Vagina (tissue), 2 donors: ENCODE data around the gene MAST2.

ENCODE experiments used
- POLR2A ChIP-seq, 2 donors: fragments of 450-650 bp; IDR thresholded peaks; one replicate each; pipeline ENCODE4 v1.6.1; 2017; ENCODE audit warnings: antibody characterized with exemption in 2 of 2, mild to moderate bottlenecking in 2 of 2, moderate library complexity in 2 of 2
- POLR2AphosphoS5 ChIP-seq, 2 donors: sonication (generic); formaldehyde crosslinking; IDR thresholded peaks; one replicate each; pipeline ENCODE4 v1.9.0; 2017; ENCODE audit warnings: antibody characterized with exemption in 2 of 2, mild to moderate bottlenecking in 2 of 2, low read depth in 1 of 2; ENCODE audit not compliant: insufficient read depth in 1 of 2
- TF ChIP-seq, protein P1 (sequence below), 3 experiments: fragments of 450-650 bp in 2 of 3; fragments of 200-600 bp in 1 of 3; sonication (generic) in 1 of 3; IDR thresholded peaks; one replicate each; pipeline ENCODE4 v1.5.1; 2017 to 2019; ENCODE audit warnings: antibody characterized with exemption in 3 of 3, mild to moderate bottlenecking in 2 of 3, moderate library complexity in 2 of 3

DNA sequence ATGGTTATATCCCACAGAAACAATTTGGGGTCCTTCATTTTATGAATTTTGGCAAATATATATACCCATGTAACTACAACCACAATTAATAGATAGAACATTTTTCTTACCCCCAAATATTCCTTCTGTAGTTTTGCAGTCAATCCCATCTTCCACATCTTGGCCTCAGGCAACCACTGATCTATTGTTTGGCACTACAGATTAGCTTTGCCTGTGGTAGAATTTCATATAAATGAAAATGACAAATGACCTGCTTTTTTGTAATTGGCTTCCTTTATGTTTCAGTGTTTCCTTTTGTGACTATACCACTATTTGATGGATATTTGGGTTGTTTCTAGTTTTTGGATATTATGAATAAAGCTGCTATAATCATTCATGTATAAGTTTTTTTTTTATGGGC lies 91.5 kb downstream of the MAST2 start:
- TF ChIP-seq, protein P1, sequence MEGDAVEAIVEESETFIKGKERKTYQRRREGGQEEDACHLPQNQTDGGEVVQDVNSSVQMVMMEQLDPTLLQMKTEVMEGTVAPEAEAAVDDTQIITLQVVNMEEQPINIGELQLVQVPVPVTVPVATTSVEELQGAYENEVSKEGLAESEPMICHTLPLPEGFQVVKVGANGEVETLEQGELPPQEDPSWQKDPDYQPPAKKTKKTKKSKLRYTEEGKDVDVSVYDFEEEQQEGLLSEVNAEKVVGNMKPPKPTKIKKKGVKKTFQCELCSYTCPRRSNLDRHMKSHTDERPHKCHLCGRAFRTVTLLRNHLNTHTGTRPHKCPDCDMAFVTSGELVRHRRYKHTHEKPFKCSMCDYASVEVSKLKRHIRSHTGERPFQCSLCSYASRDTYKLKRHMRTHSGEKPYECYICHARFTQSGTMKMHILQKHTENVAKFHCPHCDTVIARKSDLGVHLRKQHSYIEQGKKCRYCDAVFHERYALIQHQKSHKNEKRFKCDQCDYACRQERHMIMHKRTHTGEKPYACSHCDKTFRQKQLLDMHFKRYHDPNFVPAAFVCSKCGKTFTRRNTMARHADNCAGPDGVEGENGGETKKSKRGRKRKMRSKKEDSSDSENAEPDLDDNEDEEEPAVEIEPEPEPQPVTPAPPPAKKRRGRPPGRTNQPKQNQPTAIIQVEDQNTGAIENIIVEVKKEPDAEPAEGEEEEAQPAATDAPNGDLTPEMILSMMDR (IDR thresholded peaks at IDR 0.05), result no peak
- TF ChIP-seq POLR2A (IDR thresholded peaks at IDR 0.05) (no peak), POLR2AphosphoS5 (IDR thresholded peaks at IDR 0.05; ENCODE audit: insufficient read depth in 1 of 2, low read depth in 1 of 2) (no peak)
